Naive B cell (primary cell): Measurements from ENCODE around the gene GMDS. TPM values are rescaled to one million over a fixed set of nuclear protein-coding genes. Genes with fewer than 3 reads are reported as not detected.

Source experiments
- ATAC-seq, 2 donors: fragments of 150-1000 bp; cut with Tn5 transposase; 2 replicates each; pipeline ENCODE4 v1.10.0; 2021; ENCODE audit warnings: low read depth in 2 of 2, mild to moderate bottlenecking in 2 of 2, moderate library complexity in 2 of 2
- DNase-seq: peaks from one replicate; pipeline ENCODE4 v3.0.0; 2022
- H3K27ac Mint-ChIP-seq, 6 donors: one replicate each; pipeline ENCODE4 v1.8.0; 2020 to 2022; ENCODE audit warnings: mild to moderate bottlenecking in 6 of 6, mixed read lengths in 6 of 6, moderate library complexity in 5 of 6, inconsistent platforms in 2 of 6
- H3K27me3 Mint-ChIP-seq, 3 donors: one replicate each; pipeline ENCODE4 v1.8.0; 2021 to 2022; ENCODE audit warnings: mixed read lengths in 3 of 3, mild to moderate bottlenecking in 1 of 3
- H3K36me3 Mint-ChIP-seq, 2 donors: one replicate each; pipeline ENCODE4 v1.8.0; 2020 to 2022; ENCODE audit warnings: mixed read lengths in 2 of 2, inconsistent platforms in 1 of 2, mild to moderate bottlenecking in 1 of 2
- H3K4me1 Mint-ChIP-seq, 3 donors: one replicate each; pipeline ENCODE4 v1.8.0; 2020 to 2022; ENCODE audit warnings: mixed read lengths in 3 of 3, inconsistent platforms in 1 of 3, mild to moderate bottlenecking in 1 of 3, moderate library complexity in 1 of 3
- H3K4me3 Mint-ChIP-seq, 8 donors: one replicate each; pipeline ENCODE4 v1.8.0; 2020 to 2022; ENCODE audit warnings: mild to moderate bottlenecking in 8 of 8, mixed read lengths in 8 of 8, moderate library complexity in 8 of 8, inconsistent platforms in 2 of 8
- H3K9me3 Mint-ChIP-seq, 7 donors: one replicate each; pipeline ENCODE4 v1.8.0; 2020 to 2022; ENCODE audit warnings: mixed read lengths in 7 of 7, mild to moderate bottlenecking in 5 of 7, inconsistent platforms in 2 of 7, moderate library complexity in 1 of 7
- polyA plus RNA-seq, 6 donors: library from polyadenylated mRNA; unstranded; fragments of 300-500 nt; fragmentation: Illumina TruSeq; gene quantifications; one replicate each; pipeline ENCODE4 v1.2.3, GENCODE V29; 2021; ENCODE audit warnings: low read depth in 6 of 6

The GMDS gene
- polyA plus RNA-seq, 6 donors from 2014 or later = 12.7 to 23.3 (median 14.7) TPM

DNA sequence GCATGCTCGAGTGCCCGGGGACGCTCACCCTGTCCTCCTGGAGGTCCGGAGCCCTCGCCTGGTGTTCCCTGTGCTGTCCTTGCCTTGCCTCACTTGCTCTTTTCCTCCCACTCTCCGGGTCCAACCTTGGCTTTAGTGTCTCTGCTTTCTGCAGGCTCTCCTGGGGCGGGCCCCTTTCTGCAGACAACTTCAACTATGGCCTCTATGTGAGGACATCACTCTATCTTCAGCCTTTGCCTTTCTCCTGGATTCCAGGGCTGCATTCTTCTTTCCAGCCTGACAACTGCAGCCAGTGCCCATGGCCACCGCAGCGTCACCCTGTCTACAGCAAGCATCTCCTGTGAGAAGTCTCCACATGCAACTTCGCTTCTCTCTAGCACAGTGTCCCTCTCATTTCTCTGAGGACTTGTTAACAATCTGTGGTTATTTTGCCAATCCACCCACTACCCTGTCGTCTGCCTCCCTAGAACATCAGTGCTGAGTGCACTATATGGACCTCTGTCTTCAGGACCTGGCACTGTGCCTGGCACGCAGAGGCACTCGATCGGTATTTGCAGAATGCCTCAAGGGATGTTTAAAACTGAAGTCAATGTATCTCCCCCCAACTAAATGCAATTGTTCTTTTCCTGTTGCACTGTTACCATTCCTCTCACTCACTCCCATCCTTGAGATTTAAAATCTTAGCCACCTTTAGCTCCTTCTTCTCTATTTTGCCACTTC is 599.8 kb downstream of the GMDS start:
- no peak overlapping the region for H3K27ac Mint-ChIP-seq
- peaks cover 0 to 5% of the 10 kb centered on the region in 2 donors for H3K36me3 Mint-ChIP-seq
- ATAC-seq (no peak), DNase-seq (no peak)
- H3K9me3 Mint-ChIP-seq = no peaks in the 10 kb centered on the region
- H3K27me3 Mint-ChIP-seq = peaks cover 0 to 17% (median 7%) of the 10 kb centered on the region in 3 donors
- peaks cover 4 to 11% (median 7%) of the 10 kb centered on the region in 3 donors for H3K4me1 Mint-ChIP-seq
- H3K4me3 Mint-ChIP-seq = peak overlapping the region in 1 of 8 donors; percentile 83

DNA sequence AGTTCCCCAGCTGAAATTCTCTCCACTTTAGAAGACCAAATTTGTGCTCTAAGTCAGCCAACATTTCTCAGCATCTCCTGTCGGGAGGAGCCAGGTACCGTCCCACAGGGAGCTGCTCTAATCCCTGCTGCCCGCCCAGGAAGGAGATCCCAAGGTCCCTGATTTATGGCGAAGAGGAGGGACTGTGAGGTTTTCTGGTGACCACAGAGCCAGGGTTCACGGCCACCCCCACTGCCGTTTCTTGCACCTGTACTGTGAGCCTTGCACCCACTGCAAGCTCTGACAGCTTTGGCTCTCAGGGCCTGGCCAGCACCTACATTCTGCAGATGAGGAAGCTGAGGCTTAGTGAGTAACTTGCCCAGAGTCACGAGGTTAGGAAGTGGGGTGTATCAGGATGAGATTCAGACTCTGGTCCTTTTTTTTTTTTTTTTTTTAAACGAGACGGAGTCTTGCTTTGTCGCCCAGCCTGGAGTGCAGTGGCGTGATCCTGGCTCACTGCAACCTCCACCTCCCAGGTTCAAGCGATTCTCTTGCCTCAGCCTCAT is 600.8 kb downstream of the GMDS start:
- no peaks in the 10 kb centered on the region for H3K9me3 Mint-ChIP-seq

DNA sequence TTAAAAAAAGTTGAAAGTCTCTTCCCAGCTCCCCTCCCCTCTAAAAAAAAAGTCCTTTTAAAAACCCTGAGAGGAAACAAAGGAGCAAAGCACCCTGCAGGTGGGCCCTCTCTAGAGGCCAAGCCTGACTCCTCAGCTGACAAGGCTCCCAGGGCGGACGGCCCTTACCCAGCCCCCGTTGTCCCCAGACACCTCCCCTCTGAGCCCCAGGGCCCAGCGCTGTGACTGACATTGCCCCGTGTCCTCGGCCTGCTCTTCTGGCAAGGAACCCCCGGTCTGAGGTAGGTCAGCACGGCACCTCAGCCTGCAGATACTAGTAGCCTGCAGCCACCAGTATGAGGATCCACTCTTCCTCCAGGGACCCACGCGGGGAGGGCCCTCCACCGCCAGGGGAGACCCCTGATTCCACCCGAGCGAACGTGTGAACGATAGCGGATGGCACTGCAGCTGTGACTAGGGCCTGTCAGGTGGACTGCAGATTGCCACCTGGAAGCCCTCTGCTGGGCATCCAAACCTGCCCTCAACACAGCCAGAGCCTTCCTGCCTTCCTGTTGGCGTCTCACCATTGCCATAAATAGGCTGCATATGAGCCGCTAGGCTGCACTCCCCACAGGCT is 601.5 kb downstream of the GMDS start:
- H3K4me3 Mint-ChIP-seq = no peak overlapping the region
- peaks cover 4 to 11% (median 8%) of the 10 kb centered on the region in 3 donors for H3K4me1 Mint-ChIP-seq
- H3K36me3 Mint-ChIP-seq = peaks cover 0 to 8% of the 10 kb centered on the region in 2 donors
- ATAC-seq (no peak), DNase-seq (no peak)
- no peak overlapping the region for H3K27ac Mint-ChIP-seq
- peaks cover 0 to 17% (median 3%) of the 10 kb centered on the region in 3 donors for H3K27me3 Mint-ChIP-seq
- no peaks in the 10 kb centered on the region for H3K9me3 Mint-ChIP-seq

More for the DNA sequence above, 600.8 kb downstream of the GMDS start:
- Mint-ChIP-seq H3K27me3 (peaks cover 0 to 17% (median 5%) of the 10 kb centered on the region in 3 donors), H3K4me3 (no peak overlapping the region), H3K4me1 (peaks cover 4 to 11% (median 7%) of the 10 kb centered on the region in 3 donors), H3K27ac (no peak overlapping the region), H3K36me3 (peaks cover 0 to 8% of the 10 kb centered on the region in 2 donors)
- no peak for DNase-seq
- ATAC-seq = no peak

DNA sequence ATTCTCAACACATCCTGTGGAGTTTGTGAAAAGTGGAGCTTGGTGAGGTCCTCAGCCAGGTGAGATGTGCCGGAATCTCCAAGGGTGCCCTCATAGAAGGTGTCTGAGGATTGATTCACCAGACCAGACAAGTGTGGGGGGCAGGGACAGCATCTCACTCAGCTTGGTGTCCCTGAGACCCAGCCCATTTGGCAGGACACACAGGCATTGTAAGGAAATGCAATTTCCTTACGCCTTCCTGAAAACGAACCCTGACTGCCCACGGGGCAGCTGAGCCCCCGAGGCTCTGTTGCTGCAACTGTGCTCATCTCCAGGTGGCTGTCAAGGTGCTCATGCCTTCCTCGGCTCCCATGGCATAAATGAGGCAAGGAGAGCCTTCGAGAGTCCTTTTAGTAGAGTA is 602.3 kb downstream of the GMDS start:
- peak overlapping the region in 1 of 8 donors; percentile 62 for H3K4me3 Mint-ChIP-seq
- H3K27me3 Mint-ChIP-seq = peaks cover 0 to 12% (median 0%) of the 10 kb centered on the region in 3 donors
- peaks cover 0 to 8% of the 10 kb centered on the region in 2 donors for H3K36me3 Mint-ChIP-seq
- ATAC-seq = no peak
- peaks cover 4 to 11% (median 11%) of the 10 kb centered on the region in 3 donors for H3K4me1 Mint-ChIP-seq
- H3K9me3 Mint-ChIP-seq = no peaks in the 10 kb centered on the region
- no peak for DNase-seq
- H3K27ac Mint-ChIP-seq = no peak overlapping the region

DNA sequence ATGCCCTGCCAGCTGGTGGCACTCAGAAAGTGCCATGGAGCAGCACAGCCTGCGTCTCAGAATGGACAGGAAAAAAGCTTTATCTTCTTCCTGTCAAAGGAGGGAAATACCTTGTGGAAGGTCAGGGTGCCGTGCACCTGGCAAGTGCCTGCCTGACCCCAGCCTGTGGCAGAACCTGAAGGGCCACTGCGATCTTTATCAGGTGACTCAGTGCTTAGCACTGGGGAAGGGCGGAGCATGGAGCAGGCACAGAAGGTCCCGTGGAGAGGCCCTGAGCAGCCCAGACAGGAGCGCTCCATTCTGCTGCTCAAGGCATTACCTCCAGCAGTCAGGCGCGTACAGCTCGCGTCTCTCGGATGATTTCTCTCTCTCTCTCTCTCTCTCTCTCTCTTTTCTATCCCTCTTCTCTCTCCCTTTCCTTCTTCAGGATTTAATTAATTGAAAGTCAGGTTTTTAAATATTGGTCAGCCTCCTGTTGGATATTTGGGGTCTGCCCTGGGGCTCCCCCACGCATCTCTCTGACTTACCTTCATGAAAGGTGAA is 604.0 kb downstream of the GMDS start:
- no peak overlapping the region for H3K4me3 Mint-ChIP-seq
- no peak for ATAC-seq
- peaks cover 0 to 8% of the 10 kb centered on the region in 2 donors for H3K36me3 Mint-ChIP-seq

DNA sequence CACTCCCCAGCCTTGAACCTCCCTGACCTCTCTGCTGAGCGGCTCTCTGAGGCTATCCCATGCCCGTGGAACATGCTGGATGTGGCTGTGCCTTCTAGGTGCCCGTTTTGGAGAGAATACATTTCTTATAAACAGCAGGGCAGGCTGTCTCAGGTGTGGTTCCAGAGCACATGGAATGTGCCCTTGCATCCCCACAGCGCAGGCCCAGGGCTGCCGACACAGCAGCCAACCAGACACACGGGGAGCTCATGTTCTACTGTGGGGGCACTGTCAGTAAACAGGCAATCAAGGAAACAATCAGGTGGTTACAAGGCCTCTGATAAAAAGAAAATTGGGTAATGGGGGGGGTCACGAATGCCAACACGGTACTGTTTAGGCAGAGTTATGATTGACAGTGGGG is 604.9 kb downstream of the GMDS start:
- peaks cover 0 to 4% (median 0%) of the 10 kb centered on the region in 3 donors for H3K27me3 Mint-ChIP-seq
- H3K27ac Mint-ChIP-seq = peak overlapping the region in 1 of 6 donors; percentile 2
- H3K4me3 Mint-ChIP-seq = no peak overlapping the region
- DNase-seq = no peak
- no peaks in the 10 kb centered on the region for H3K9me3 Mint-ChIP-seq
- peaks cover 4 to 15% (median 12%) of the 10 kb centered on the region in 3 donors for H3K4me1 Mint-ChIP-seq
- H3K36me3 Mint-ChIP-seq = peaks cover 0 to 8% of the 10 kb centered on the region in 2 donors
- no peak for ATAC-seq

More for the DNA sequence above, 604.0 kb downstream of the GMDS start:
- Mint-ChIP-seq H3K4me1 (peaks cover 4 to 20% (median 15%) of the 10 kb centered on the region in 3 donors), H3K27ac (no peak overlapping the region), H3K27me3 (peaks cover 0 to 12% (median 0%) of the 10 kb centered on the region in 3 donors), H3K9me3 (no peaks in the 10 kb centered on the region)
- DNase-seq = no peak

DNA sequence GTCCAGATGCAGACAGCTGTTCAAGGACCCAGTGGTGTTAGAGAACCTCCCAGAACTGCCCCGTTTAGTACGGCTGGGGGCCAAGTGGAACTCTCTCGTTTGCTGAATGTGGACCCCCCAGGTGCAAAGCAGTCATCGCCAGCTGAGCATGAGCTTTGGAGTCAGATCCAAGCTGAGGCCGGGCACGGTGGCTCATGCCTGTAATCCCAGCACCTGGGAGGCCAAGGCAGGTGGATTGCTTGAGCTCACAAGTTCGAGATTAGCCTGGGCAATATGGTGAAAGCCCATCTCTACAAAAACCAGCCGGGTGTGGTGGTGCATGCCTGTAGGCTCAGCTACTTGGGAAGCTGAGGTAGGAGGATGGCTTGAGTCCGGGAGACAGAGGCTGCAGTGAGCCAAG is 606.0 kb downstream of the GMDS start:
- Mint-ChIP-seq H3K4me3 (no peak overlapping the region), H3K27me3 (peaks cover 0 to 9% (median 2%) of the 10 kb centered on the region in 3 donors), H3K27ac (no peak overlapping the region), H3K9me3 (no peaks in the 10 kb centered on the region), H3K4me1 (peaks cover 2 to 15% (median 8%) of the 10 kb centered on the region in 3 donors), H3K36me3 (peaks cover 0 to 8% of the 10 kb centered on the region in 2 donors)
- ATAC-seq (no peak), DNase-seq (no peak)

DNA sequence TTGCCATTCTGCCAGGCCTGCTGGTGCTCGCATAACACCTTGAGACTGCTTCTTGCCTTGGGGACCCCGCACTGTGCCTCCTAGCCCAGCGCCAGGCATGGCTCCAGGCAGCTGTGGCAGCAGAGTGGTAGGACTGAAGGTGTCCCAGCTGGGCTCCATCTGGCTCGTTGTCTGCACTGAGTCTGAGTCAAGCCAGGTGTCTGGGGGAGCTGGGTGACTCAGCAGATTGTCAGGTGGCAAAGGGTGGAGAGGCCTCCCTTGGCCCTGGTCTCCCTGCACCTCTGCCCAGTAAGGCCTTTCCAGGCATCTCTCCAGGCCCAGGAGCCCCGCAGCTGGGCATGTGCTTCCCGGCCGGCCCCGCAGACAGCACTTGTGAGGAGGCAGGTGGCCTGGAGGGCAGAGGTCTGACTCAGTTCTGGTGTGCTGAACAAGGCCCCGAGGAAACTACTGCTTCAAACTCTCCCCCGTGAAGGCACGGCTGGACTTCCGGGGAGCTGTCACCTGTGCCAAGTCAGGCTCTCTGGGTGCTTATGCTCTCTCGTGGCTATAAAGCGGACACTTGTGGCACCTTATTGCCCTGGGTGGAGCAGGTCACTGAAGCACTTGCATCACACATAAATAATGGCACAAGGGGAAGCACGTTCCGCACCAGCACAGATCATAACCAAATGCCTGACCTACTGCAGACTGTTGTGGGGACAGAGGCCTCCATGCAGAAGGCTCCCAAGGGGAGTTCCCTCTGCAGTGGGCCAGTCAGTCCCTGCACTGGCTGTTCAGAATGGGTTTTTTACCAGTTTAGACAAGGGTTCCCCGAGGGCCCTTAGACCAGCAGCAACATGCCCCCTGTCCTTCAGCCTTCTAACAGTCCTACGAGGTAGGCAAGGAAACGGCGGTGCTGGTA is 608.2 kb downstream of the GMDS start:
- Mint-ChIP-seq H3K27me3 (peaks cover 0 to 21% (median 19%) of the 10 kb centered on the region in 3 donors), H3K36me3 (peaks cover 0 to 8% of the 10 kb centered on the region in 2 donors), H3K27ac (no peak overlapping the region), H3K9me3 (no peaks in the 10 kb centered on the region), H3K4me3 (peak overlapping the region in 1 of 8 donors; percentile 37), H3K4me1 (peaks cover 0 to 11% (median 8%) of the 10 kb centered on the region in 3 donors)
- DNase-seq (no peak), ATAC-seq (peak; percentile 40 to 58)

DNA sequence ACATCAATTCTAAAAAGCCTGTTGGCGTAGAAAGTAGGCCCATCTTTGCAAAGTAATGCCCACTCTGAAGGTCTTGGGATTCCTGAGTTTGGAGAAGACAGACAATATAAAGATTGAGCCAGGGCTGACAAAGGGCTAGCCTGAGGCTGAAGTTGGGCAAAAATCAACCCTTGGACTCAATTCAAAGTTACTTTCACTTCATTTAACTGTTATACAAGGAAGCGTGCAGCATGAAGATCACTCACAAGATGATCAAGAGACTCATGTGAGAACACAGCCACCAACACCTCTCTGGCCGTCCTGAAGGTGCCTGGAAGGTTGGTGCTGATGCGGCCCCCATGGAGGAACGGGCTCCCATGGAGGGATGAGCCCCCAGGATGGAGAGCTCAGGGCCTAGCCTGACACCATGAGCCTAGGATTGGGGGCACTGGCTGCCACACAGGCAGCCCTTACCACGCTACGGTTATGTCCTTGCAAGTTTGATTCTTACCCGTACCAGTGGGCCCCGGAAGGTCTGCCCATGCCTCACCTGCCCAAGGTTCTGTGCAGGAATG is 609.1 kb downstream of the GMDS start:
- H3K4me3 Mint-ChIP-seq = no peak overlapping the region
- peaks cover 0 to 8% of the 10 kb centered on the region in 2 donors for H3K36me3 Mint-ChIP-seq
- peaks cover 0 to 27% (median 26%) of the 10 kb centered on the region in 3 donors for H3K27me3 Mint-ChIP-seq
- ATAC-seq (no peak), DNase-seq (no peak)
- peaks cover 0 to 9% (median 8%) of the 10 kb centered on the region in 3 donors for H3K4me1 Mint-ChIP-seq
- no peaks in the 10 kb centered on the region for H3K9me3 Mint-ChIP-seq
- peak overlapping the region in 1 of 6 donors; percentile 56 for H3K27ac Mint-ChIP-seq

DNA sequence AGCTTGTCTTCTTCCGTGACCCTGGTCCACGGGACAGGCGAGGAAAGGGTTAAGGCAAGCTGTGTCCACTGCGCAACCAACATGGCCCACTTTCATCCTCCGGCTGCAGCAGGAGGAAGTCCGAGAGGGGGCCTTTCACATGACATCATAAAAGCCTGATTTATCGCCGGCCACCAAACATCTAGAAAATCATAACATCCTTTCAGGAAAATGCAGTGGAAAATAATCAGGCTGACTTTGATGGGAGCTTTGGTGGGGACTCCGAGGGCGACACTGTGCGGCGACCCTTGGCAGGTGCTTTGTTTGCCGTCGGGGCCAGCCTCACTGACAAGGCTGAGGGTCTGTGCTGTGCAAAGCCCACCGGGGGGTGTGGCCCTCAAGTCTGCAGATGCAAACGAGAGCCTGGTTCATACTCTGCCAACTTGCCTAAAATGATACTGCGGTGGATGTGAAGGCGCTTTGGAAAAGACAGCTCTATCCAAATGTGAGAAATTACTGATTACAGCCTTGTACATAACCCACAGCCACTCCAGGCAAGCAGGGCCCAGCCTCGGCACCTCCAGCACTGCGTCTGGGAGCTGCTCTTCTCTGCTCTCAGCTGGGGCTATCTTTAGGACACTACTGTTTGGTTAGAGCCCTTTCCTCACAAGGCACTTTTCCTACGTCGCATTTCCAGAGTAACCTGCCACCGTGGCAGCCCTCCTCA is 609.9 kb downstream of the GMDS start:
- ATAC-seq (no peak), DNase-seq (no peak)
- H3K27me3 Mint-ChIP-seq = peaks cover 3 to 33% (median 28%) of the 10 kb centered on the region in 3 donors
- H3K27ac Mint-ChIP-seq = no peak overlapping the region
- no peak overlapping the region for H3K4me3 Mint-ChIP-seq
- H3K36me3 Mint-ChIP-seq = peaks cover 0 to under 1% of the 10 kb centered on the region in 2 donors
- H3K4me1 Mint-ChIP-seq = peaks cover 0 to 9% (median 8%) of the 10 kb centered on the region in 3 donors
- no peaks in the 10 kb centered on the region for H3K9me3 Mint-ChIP-seq

DNA sequence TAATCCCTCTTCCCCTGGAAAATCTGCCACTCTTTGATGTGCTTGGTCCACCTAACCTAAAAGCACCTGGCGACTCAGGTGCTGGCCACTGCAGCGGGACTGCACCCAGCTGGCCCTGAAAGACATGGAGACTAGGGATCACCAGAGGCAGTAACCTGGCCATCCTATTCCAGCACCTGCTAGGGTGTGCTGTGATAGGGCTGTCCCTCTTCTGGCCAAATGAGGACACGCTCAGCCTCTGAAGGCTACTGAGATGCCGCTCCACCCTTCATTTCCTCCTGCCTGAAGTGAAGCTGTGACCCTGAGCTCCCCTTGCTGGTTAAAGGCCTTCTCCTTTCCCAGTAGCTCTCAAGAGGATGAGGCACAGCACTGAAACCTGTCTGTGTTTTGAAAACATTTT is 611.3 kb downstream of the GMDS start:
- Mint-ChIP-seq H3K4me1 (peaks cover 0 to 9% (median 8%) of the 10 kb centered on the region in 3 donors), H3K27ac (peak overlapping the region in 1 of 6 donors; percentile 39), H3K9me3 (no peaks in the 10 kb centered on the region), H3K36me3 (peaks cover 3 to 4% of the 10 kb centered on the region in 2 donors), H3K4me3 (no peak overlapping the region), H3K27me3 (peaks cover 10 to 45% (median 42%) of the 10 kb centered on the region in 3 donors)
- ATAC-seq = no peak
- no peak for DNase-seq
